Pancreas (tissue), 10 donors: ENCODE results near the gene PADI3. TPM values are rescaled to one million over a fixed set of nuclear protein-coding genes. Genes with fewer than 3 reads are reported as not detected.

Source experiments
- ATAC-seq, 4 donors: fragments of 200-7000 bp; cut with Tn5 transposase; one replicate each; pipeline versions ENCODE4 v1.8.0 to v1.9.1; 2020; ENCODE audit warnings: mild to moderate bottlenecking in 4 of 4, moderate library complexity in 4 of 4
- DNase-seq, 6 donors: peaks; one replicate each; pipeline ENCODE4 v3.0.0-alpha.2; 2020
- FAIRE-seq: peaks from 2 replicates; lab custom pipeline; 2012; peaks lifted over from hg19 to GRCh38; lab: Jason Lieb, UNC
- H3K27ac ChIP-seq, 4 donors: fragments of 200-600 bp; sonication (generic); 1 replicate in 3 of 4; 2 replicates in 1 of 4; pipeline versions ENCODE4 v1.5.0 to v1.8.0; 2020
- H3K27me3 ChIP-seq, 4 donors: fragments of 200-600 bp; one replicate each; pipeline ENCODE4 v1.8.0; 2021
- H3K36me3 ChIP-seq, 3 donors: fragments of 200-600 bp; sonication (generic) in 1 of 3; one replicate each; pipeline versions ENCODE4 v1.5.0 to v1.8.0; 2020 to 2021
- H3K4me1 ChIP-seq, 3 donors: fragments of 200-600 bp; one replicate each; pipeline ENCODE4 v1.8.0; 2021
- H3K4me3 ChIP-seq, 4 donors: fragments of 200-600 bp; sonication (generic) in 2 of 4; one replicate each; pipeline versions ENCODE4 v1.5.0 to v1.8.0; 2020 to 2021
- H3K9me3 ChIP-seq, 4 donors: fragments of 200-600 bp; one replicate each; pipeline ENCODE4 v1.8.0; 2021
- WGBS, 2 donors: extraction: QIAGEN DNeasy Blood & Tissue Kit; methylation state at CpG; one replicate each; pipeline ENCODE4 v1.1.7; 2013; 5-methylcytosine and 5-hydroxymethylcytosine counted together
- intact Hi-C, 3 donors: fragments of 100-400 bp; cut with DNase I; formaldehyde crosslinking; loops; one replicate each; pipeline versions ENCODE4 v1.11.1 to v1.14.2; 2022
- polyA plus RNA-seq, 2 donors: library from polyadenylated mRNA; stranded (reverse); fragments of 200-250 nt; gene quantifications; one replicate each; pipeline ENCODE4 v1.2.3, GENCODE V29; 2013
- total RNA-seq, 6 donors: library from RNA; stranded (reverse); fragmentation: NEBNext Ultra II Directional in 4 of 6; extraction: Animal tissue kit (Norgen Biotek cat#: 25700) in 4 of 6; gene quantifications; one replicate each; pipeline versions ENCODE4 v1.2.1 to v1.2.4, GENCODE V29; 2021 to 2023
- TF ChIP-seq, protein P1 (sequence below), 4 donors: fragments of 200-600 bp; sonication (generic) in 3 of 4; IDR thresholded peaks; one replicate each; pipeline versions ENCODE4 v1.5.0 to v1.8.0; 2021; ENCODE audit warnings: antibody characterized with exemption in 4 of 4
- donor health status: healthy with polysubstance abuse.
- donor health status: DM: no; HTN: no; CAD: no; lungs with moderate emphysema.
- donor health status: DM: no; HTN: no; CAD: no.
- donor health status: control.
- donor health status: control.
- donor health status: Bipolar disorder and iron deficiency.
- donor health status: DM: yes; HTN: yes; CAD: no.
- donor health status: DM: no; HTN: no; CAD: no.
- donor health status: DM: no; HTN: no; CAD: no.
- donor health status: DM: yes; HTN: yes; CAD: no.

PADI3 gene
- total and polyA plus RNA-seq, 8 donors, result not detected

DNA sequence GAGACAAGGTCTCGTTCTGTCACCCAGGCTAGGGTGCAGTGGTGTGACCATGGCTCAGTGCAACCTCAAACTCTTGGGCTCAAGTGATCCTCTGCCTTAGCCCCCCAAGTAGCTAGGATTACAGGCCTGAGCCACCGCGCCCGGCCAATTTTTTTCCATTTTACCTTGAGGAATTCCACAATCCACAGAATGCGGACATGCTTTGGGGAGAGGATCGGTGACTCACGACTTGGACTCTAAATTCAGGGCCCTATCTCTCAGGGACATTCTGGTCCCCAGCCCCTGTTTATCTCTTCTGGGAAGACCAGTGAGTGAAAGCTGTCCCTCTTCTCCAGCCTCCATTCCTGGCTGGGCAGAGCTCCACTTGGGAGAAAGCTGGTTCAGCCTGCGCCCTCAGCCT is 38.7 kb upstream of the PADI3 start:
- TF ChIP-seq, protein P1, sequence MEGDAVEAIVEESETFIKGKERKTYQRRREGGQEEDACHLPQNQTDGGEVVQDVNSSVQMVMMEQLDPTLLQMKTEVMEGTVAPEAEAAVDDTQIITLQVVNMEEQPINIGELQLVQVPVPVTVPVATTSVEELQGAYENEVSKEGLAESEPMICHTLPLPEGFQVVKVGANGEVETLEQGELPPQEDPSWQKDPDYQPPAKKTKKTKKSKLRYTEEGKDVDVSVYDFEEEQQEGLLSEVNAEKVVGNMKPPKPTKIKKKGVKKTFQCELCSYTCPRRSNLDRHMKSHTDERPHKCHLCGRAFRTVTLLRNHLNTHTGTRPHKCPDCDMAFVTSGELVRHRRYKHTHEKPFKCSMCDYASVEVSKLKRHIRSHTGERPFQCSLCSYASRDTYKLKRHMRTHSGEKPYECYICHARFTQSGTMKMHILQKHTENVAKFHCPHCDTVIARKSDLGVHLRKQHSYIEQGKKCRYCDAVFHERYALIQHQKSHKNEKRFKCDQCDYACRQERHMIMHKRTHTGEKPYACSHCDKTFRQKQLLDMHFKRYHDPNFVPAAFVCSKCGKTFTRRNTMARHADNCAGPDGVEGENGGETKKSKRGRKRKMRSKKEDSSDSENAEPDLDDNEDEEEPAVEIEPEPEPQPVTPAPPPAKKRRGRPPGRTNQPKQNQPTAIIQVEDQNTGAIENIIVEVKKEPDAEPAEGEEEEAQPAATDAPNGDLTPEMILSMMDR (IDR thresholded peaks at IDR 0.05), result no peak
- no peak for FAIRE-seq
- H3K4me3 ChIP-seq, result no peak overlapping the region
- no peak for DNase-seq
- H3K9me3 ChIP-seq, result no peaks in the 10 kb centered on the region
- intact Hi-C loops, result no loop called here
- H3K4me1 ChIP-seq, result no peaks in the 10 kb centered on the region
- no peak overlapping the region for H3K27ac ChIP-seq
- WGBS, 2 donors, result 84 to 91% methylated on average over 8 of the region's 8 CpGs
- H3K36me3 ChIP-seq, result no peaks in the 10 kb centered on the region
- ATAC-seq, result no peak
- no peaks in the 10 kb centered on the region for H3K27me3 ChIP-seq

DNA sequence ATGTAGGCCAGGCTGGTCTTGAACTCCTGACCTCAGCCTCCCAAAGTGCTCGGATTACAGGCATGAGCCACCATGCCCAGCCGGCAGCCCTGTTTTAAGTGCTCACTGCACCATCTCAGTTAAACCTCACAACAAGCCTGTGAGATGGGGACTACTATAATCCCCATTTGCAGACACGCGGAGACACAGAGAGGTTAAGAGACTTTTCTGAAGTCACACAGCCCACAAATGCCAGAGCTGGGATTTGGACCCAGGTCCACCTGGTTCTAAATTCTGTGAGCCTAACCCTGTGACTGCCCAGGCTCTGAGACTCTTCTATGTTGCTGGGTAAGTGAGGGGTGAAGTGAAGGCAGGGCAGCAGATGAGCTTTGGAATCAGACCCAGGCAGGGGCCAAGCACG is 37.5 kb upstream of the PADI3 start:
- TF ChIP-seq, protein P1 (IDR thresholded peaks at IDR 0.05), result no peak
- Histone ChIP-seq H3K9me3 (no peaks in the 10 kb centered on the region), H3K4me3 (no peak overlapping the region), H3K4me1 (no peaks in the 10 kb centered on the region), H3K27ac (no peak overlapping the region), H3K36me3 (no peaks in the 10 kb centered on the region), H3K27me3 (no peaks in the 10 kb centered on the region)
- intact Hi-C loops, result no loop called here
- no peak for ATAC-seq
- no peak for FAIRE-seq
- DNase-seq, result no peak
- 86 to 97% methylated on average over 5 of the region's 5 CpGs for whole genome bisulfite sequencing, 2 donors

DNA sequence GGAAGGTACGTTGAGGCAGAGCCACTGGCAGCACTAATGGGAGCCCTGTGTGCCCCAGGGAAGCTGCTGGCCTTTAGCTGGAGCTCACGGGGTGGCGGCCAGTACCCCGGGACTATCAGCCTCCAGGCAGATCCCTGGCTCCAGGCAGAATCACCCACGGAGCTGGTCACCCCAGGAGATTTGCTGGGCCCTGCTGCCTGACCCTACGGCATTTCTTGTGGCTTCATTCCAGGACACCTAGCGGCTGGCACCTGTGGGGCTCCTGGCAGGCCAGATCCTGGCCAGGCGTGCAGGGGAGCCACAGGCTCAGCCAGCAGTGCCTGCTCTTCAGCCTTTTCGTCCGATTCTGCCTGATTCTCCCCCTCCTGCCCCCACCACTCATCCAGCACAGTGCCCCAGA is 36.9 kb upstream of the PADI3 start:
- peak; percentile 44 to 81 (median 60) for ATAC-seq
- no peak for FAIRE-seq
- intact Hi-C loops, result no loop called here
- Histone ChIP-seq H3K4me1 (no peaks in the 10 kb centered on the region), H3K36me3 (no peaks in the 10 kb centered on the region), H3K4me3 (no peak overlapping the region), H3K27ac (peak overlapping the region in 1 of 4 donors; percentile 31), H3K27me3 (no peaks in the 10 kb centered on the region), H3K9me3 (no peaks in the 10 kb centered on the region)
- TF ChIP-seq, protein P1 (IDR thresholded peaks at IDR 0.05), result no peak
- peak in 3 of 6 donors; percentile 31 to 71 (median 61) for DNase-seq
- 39 to 45% methylated on average over 9 to 10 of the region's 10 CpGs for WGBS, 2 donors

DNA sequence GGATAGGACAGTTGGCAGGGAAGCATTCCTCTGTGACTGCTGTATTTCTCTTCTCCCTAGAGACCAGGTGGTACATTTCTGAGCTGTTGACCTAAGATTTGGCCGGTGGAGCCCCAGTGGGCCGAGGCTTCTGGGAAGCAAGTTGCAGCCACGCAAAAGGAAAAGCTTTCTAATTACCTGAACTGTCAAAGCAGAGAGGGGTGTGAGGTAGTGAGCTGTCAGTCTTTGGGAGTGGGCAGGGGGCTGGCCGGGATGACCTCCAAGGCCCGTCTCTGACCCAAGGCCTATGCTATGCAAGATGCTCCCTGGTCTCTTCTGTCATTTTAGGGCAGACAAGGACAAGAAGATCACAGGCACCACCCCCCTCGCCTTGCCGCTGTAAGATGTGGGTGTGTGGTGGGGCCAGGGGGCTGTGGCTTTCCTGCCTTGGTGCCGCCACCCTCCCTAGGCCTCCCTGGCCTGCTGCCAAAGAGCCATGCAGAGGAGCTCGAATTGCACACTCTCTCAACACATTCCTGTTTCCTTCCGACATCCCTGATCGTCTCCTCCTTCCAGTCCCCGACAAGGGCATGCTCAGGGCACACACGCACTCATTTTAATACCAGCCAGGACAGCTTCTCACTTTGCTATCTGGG is 36.3 kb upstream of the PADI3 start:
- no peak for FAIRE-seq

More for the DNA sequence above, 36.3 kb upstream of the PADI3 start:
- intact Hi-C loops, result no loop called here
- DNase-seq (peak in 1 of 6 donors; percentile 54), ATAC-seq (peak; percentile 14 to 53 (median 32))
- WGBS, 2 donors, result 47 to 51% methylated on average over 13 of the region's 13 CpGs
- Histone ChIP-seq H3K27ac (peak overlapping the region in 1 of 4 donors; percentile 22), H3K4me3 (no peak overlapping the region), H3K9me3 (no peaks in the 10 kb centered on the region), H3K4me1 (no peaks in the 10 kb centered on the region), H3K27me3 (no peaks in the 10 kb centered on the region), H3K36me3 (no peaks in the 10 kb centered on the region)
- TF ChIP-seq, protein P1 (IDR thresholded peaks at IDR 0.05), result no peak
